SK-N-SH (cell line): ENCODE measurements around the gene HHIPL1. TPM values are rescaled to one million over a fixed set of nuclear protein-coding genes. Genes with fewer than 3 reads are reported as not detected.
A peak's percentile ranks its signal among the peaks of the same experiment; 100 is the strongest.

Source experiments
- CTCF ChIA-PET: fragments of 300-600, 350-600 bp; formaldehyde crosslinking; extraction: SDS; loops from one replicate; lab custom pipeline; 2021; lab: Yijun Ruan, JAX
- POLR2A ChIA-PET: fragments of 350-600 bp; sonication (Branson Sonifier 250); formaldehyde crosslinking; extraction: SDS; loops from one replicate; lab custom pipeline; 2020; ENCODE audit warnings: antibody characterized with exemption, inconsistent platforms; lab: Yijun Ruan, JAX
- DNase-seq: peaks from one replicate; pipeline ENCODE4 v3.0.0; 2012
- H2AFZ ChIP-seq: fragments of 200-600 bp; sonication (generic); 2 replicates; pipeline ENCODE4 v1.8.1; 2016; ENCODE audit warnings: antibody characterized with exemption, mild to moderate bottlenecking, low read depth
- H3F3A ChIP-seq: fragments of 200-600 bp; sonication (generic); replicated peaks from 2 replicates; pipeline ENCODE3; 2016; ENCODE audit warnings: antibody characterized with exemption, mild to moderate bottlenecking; ENCODE audit not compliant: insufficient read depth
- H3K27ac ChIP-seq, 2 experiments: fragments of 200-500 bp in 1 of 2; fragments of 200-600 bp in 1 of 2; sonication (Bioruptor generic) in 1 of 2; sonication (generic), shearing (Covaris generic) in 1 of 2; 2 replicates each; pipeline versions ENCODE4 v1.5.1 to v1.6.1; 2014 to 2016; ENCODE audit warnings: low read depth in 2 of 2, inconsistent platforms in 1 of 2, low read length in 1 of 2, mild to moderate bottlenecking in 1 of 2, mixed read lengths in 1 of 2
- H3K27me3 ChIP-seq: fragments of 200-600 bp; sonication (generic), shearing (Covaris generic); 2 replicates; pipeline ENCODE4 v1.6.1; 2016; ENCODE audit warnings: mixed run types; ENCODE audit not compliant: insufficient read depth
- H3K36me3 ChIP-seq, 2 experiments: fragments of 200-500 bp in 1 of 2; fragments of 200-600 bp in 1 of 2; sonication (Bioruptor generic) in 1 of 2; sonication (generic) in 1 of 2; replicated peaks in 1 of 2; 2 replicates each; pipeline versions ENCODE3 to v1.5.1; 2014 to 2016; ENCODE audit warnings: low read length in 1 of 2, mild to moderate bottlenecking in 1 of 2; ENCODE audit not compliant: insufficient read depth in 2 of 2, control insufficient read depth in 1 of 2
- H3K4me1 ChIP-seq, 2 experiments: fragments of 200-500 bp in 1 of 2; fragments of 200-600 bp in 1 of 2; sonication (Bioruptor generic) in 1 of 2; sonication (generic), shearing (Covaris generic) in 1 of 2; 2 replicates each; pipeline versions ENCODE4 v1.5.1 to v1.6.1; 2014 to 2016; ENCODE audit warnings: low read depth in 1 of 2, low read length in 1 of 2, mixed run types in 1 of 2; ENCODE audit not compliant: insufficient read depth in 2 of 2, control insufficient read depth in 1 of 2
- H3K4me2 ChIP-seq: fragments of 200-600 bp; sonication (generic), shearing (Covaris generic); 2 replicates; pipeline ENCODE4 v1.6.1; 2017; ENCODE audit warnings: mixed run types
- H3K4me3 ChIP-seq, 2 experiments: fragments of 200-500 bp in 1 of 2; fragments of 200-600 bp in 1 of 2; sonication (Bioruptor generic) in 1 of 2; sonication (generic), shearing (Covaris generic) in 1 of 2; 2 replicates each; pipeline versions ENCODE4 v1.5.1 to v1.8.1; 2014 to 2016; ENCODE audit warnings: low read depth in 2 of 2, inconsistent platforms in 1 of 2, low read length in 1 of 2, mild to moderate bottlenecking in 1 of 2, mixed read lengths in 1 of 2, moderate library complexity in 1 of 2
- H3K79me2 ChIP-seq: fragments of 200-600 bp; sonication (generic); 2 replicates; pipeline ENCODE4 v1.8.1; 2017; ENCODE audit warnings: mild to moderate bottlenecking; ENCODE audit not compliant: insufficient read depth
- H3K9ac ChIP-seq: fragments of 200-600 bp; sonication (generic); 2 replicates; pipeline ENCODE4 v1.6.1; 2017; ENCODE audit warnings: mixed run types
- H3K9me2 ChIP-seq: fragments of 200-600 bp; sonication (generic); 2 replicates; pipeline ENCODE4 v1.6.1; 2017; ENCODE audit warnings: mixed run types
- H3K9me3 ChIP-seq: fragments of 200-600 bp; sonication (generic); 2 replicates; pipeline ENCODE4 v1.6.1; 2017; ENCODE audit warnings: mixed run types, mild to moderate bottlenecking, moderate library complexity
- H4K20me1 ChIP-seq: fragments of 200-600 bp; sonication (generic); 2 replicates; pipeline ENCODE4 v1.6.1; 2017; ENCODE audit warnings: mild to moderate bottlenecking, mixed run types; ENCODE audit not compliant: insufficient read depth
- CTCF ChIP-seq: fragments of 200-600 bp; sonication (generic); IDR thresholded peaks from 2 replicates; pipeline ENCODE4 v1.6.1; 2017; ENCODE audit warnings: antibody characterized with exemption, mild to moderate bottlenecking, moderate library complexity
- ELF1 ChIP-seq: IDR thresholded peaks from 2 replicates; pipeline ENCODE4 v1.4.0; 2012
- EP300 ChIP-seq, 2 experiments: IDR thresholded peaks; 2 replicates each; pipeline versions ENCODE4 v1.4.0 to v1.6.1; 2012; ENCODE audit warnings: borderline replicate concordance in 1 of 2, low read depth in 1 of 2, low read length in 1 of 2
- FOXJ3 ChIP-seq: sonication (generic); formaldehyde crosslinking; IDR thresholded peaks from 2 replicates; pipeline ENCODE4 v1.5.1; 2020; ENCODE audit warnings: mild to moderate bottlenecking, missing genetic modification reagents
- FOXM1 ChIP-seq: IDR thresholded peaks from 2 replicates; pipeline ENCODE4 v1.4.0; 2012; ENCODE audit warnings: low read depth, mild to moderate bottlenecking
- GATA2 ChIP-seq: sonication (generic); formaldehyde crosslinking; IDR thresholded peaks from 2 replicates; pipeline ENCODE4 v1.5.0; 2020; ENCODE audit warnings: mild to moderate bottlenecking, missing genetic modification reagents
- IRF3 ChIP-seq: fragments of 150-350 bp; IDR thresholded peaks from 2 replicates; pipeline ENCODE4 v1.6.1; 2016; ENCODE audit warnings: mild to moderate bottlenecking, low read depth, low read length
- JUND ChIP-seq: IDR thresholded peaks from 2 replicates; pipeline ENCODE4 v1.4.0; 2012
- MXI1 ChIP-seq: IDR thresholded peaks from 2 replicates; pipeline ENCODE4 v1.6.1; 2012; ENCODE audit warnings: mild to moderate bottlenecking, low read depth, low read length, improper control_type of control experiment
- NFIC ChIP-seq: IDR thresholded peaks from 2 replicates; pipeline ENCODE4 v1.4.0; 2012; ENCODE audit warnings: borderline replicate concordance
- NRF1 ChIP-seq: IDR thresholded peaks from 2 replicates; pipeline ENCODE4 v1.6.1; 2012; ENCODE audit warnings: low read depth, mild to moderate bottlenecking, low read length
- POLR2AphosphoS5 ChIP-seq: IDR thresholded peaks from 2 replicates; pipeline ENCODE4 v1.6.1; 2012; ENCODE audit warnings: low read depth, low read length
- RAD21 ChIP-seq: IDR thresholded peaks from 2 replicates; pipeline ENCODE4 v1.6.1; 2012; ENCODE audit warnings: mild to moderate bottlenecking, low read length
- RCOR1 ChIP-seq: fragments of 150-350 bp; IDR thresholded peaks from 2 replicates; pipeline ENCODE4 v1.6.1; 2017; ENCODE audit warnings: antibody characterized with exemption, low read length
- SIN3A ChIP-seq: IDR thresholded peaks from 2 replicates; pipeline ENCODE4 v1.6.1; 2012; ENCODE audit warnings: low read depth, mild to moderate bottlenecking, low read length, moderate library complexity, borderline replicate concordance
- TAF1 ChIP-seq: IDR thresholded peaks from 2 replicates; pipeline ENCODE4 v1.6.1; 2012; ENCODE audit warnings: low read depth, mild to moderate bottlenecking, low read length, moderate library complexity, borderline replicate concordance
- USF2 ChIP-seq: fragments of 150-350 bp; IDR thresholded peaks from 2 replicates; pipeline ENCODE4 v1.6.1; 2017; ENCODE audit warnings: antibody characterized with exemption, low read length, low read depth, borderline replicate concordance
- YY1 ChIP-seq: IDR thresholded peaks from 2 replicates; pipeline ENCODE4 v1.4.0; 2012; ENCODE audit warnings: low read depth, mild to moderate bottlenecking
- WGBS: methylation state at CpG from one replicate; pipeline ENCODE4 v1.1.6; 2017; ENCODE audit warnings: low lambda C conversion rate; 5-methylcytosine and 5-hydroxymethylcytosine counted together
- polyA plus RNA-seq, 3 experiments: library from polyadenylated mRNA; depleted of rRNA; stranded (reverse); fragments of >200 nt; gene quantifications; 2 replicates each; pipeline ENCODE4 v1.2.3, GENCODE V29; 2012

The HHIPL1 gene
- polyA plus RNA-seq (2012; rRNA removed), result 0.02 TPM in 2 replicates
- 0.01 and 0.03 TPM in 2 replicates for polyA plus RNA-seq (2012; cell fraction: cytosol; rRNA removed)
- 0.01 and 0.05 TPM in 2 replicates for polyA plus RNA-seq (2012; cell fraction: nucleus; rRNA removed)

GRCh38 chr14:99644723-99645544 is at the start of gene HHIPL1:
TSS of gene HHIPL1 (plus strand) at chr14:99645129. CDS start at chr14:99645208, 79 bp downstream.
- peak within 1 kb of the TSS in 1 of 2 experiments; percentile 13; a peak in 1 of 4 replicates for H3K4me3 ChIP-seq
- no peak within 1 kb of the TSS for H3K4me2 ChIP-seq
- no peak within 1 kb of the TSS for H3K27ac ChIP-seq
- no peaks in the 10 kb centered on the region for H3K27me3 ChIP-seq
- H3F3A ChIP-seq, result no peaks in the 10 kb centered on the region
- H3K9me2 ChIP-seq, result no peaks in the 10 kb centered on the region
- H3K79me2 ChIP-seq, result no peaks in the 10 kb centered on the region
- peak; percentile 87 for DNase-seq
- H3K9ac ChIP-seq, result no peak within 1 kb of the TSS
- ChIA-PET POLR2A (no interaction called here), CTCF (interaction anchor here (1.9 kb wide), 1 partner anchor 302 kb away, joined by 6 read pairs; no protein-coding TSS in a partner anchor)
- H2AFZ ChIP-seq, result no peak within 1 kb of the TSS
- H3K36me3 ChIP-seq, result no peaks in the 10 kb centered on the region
- no peaks in the 10 kb centered on the region for H3K9me3 ChIP-seq
- TF ChIP-seq EP300 (IDR thresholded peaks at IDR 0.05; ENCODE audit: borderline replicate concordance in 1 of 2, low read depth in 1 of 2, low read length in 1 of 2) (no peak), GATA2 (CRISPR knock-in tag) (no peak)
- no peaks in the 10 kb centered on the region; a peak in 1 of 4 replicates for H3K4me1 ChIP-seq
- H4K20me1 ChIP-seq, result no peaks in the 10 kb centered on the region
- WGBS, result 79% methylated on average over 22 of the region's 91 CpGs

- H3K9me2 ChIP-seq, result no peaks in the 10 kb centered on the region
- no peaks in the 10 kb centered on the region for H3K36me3 ChIP-seq
- H3K9ac ChIP-seq, result no peak overlapping the region
- H2AFZ ChIP-seq, result no peak overlapping the region
- H3K4me3 ChIP-seq, result no peak overlapping the region
- H4K20me1 ChIP-seq, result peaks cover 50% of the 10 kb centered on the region
- WGBS, result 86% methylated on average over 6 of the region's 7 CpGs
- peaks cover 96% of the 10 kb centered on the region for H3K79me2 ChIP-seq
- H3K9me3 ChIP-seq, result no peaks in the 10 kb centered on the region
- no peak overlapping the region; a peak in 1 of 4 replicates for H3K27ac ChIP-seq
- ChIA-PET CTCF (interaction anchor here (1.0 kb wide), 1 partner anchor 20 kb away, joined by 5 read pairs; no protein-coding TSS in a partner anchor), POLR2A (interaction anchor here (0.8 kb wide), 1 partner anchor 8 kb away, joined by 3 read pairs; no protein-coding TSS in a partner anchor)
- TF ChIP-seq YY1 (no peak), FOXM1 (no peak), USF2 (no peak), JUND (no peak), ELF1 (no peak), IRF3 (no peak), RCOR1 (no peak), MXI1 (no peak), GATA2 (CRISPR knock-in tag) (no peak), NRF1 (no peak), CTCF (no peak), TAF1 (no peak), RAD21 (no peak), EP300 (IDR thresholded peaks at IDR 0.05; ENCODE audit: borderline replicate concordance in 1 of 2, low read depth in 1 of 2, low read length in 1 of 2) (no peak), SIN3A (no peak), FOXJ3 (CRISPR knock-in tag) (no peak), POLR2AphosphoS5 (no peak), NFIC (no peak)
- no peaks in the 10 kb centered on the region for H3F3A ChIP-seq
- no peak for DNase-seq
- peaks cover 15 to 89% of the 10 kb centered on the region in 2 experiments for H3K4me1 ChIP-seq
- H3K4me2 ChIP-seq, result no peak overlapping the region
- H3K27me3 ChIP-seq, result no peaks in the 10 kb centered on the region
These were observed 49.4 kb upstream of the HHIPL1 start for GRCh38 chr14:99595524-99595923.
